Stimulated activated CD4-positive, alpha-beta T cell treated with anti-CD3 and anti-CD28 coated beads, Interleukin-1b, Interleukin-23, amount 100 ng/mL, for 24 hours (primary cell): ENCODE results near the gene SOX18.

ENCODE experiments used
- DNase-seq, 4 experiments: peaks; one replicate each; pipeline ENCODE4 v3.0.0-alpha.2; 2020; ENCODE audit warnings: low read depth in 4 of 4, low spot score in 1 of 4

SOX18 gene

GRCh38 chr20:64080813-64081623, 31.6 kb upstream of the SOX18 start:
- DNase-seq = no peak

- no peak for DNase-seq
Measured at GRCh38 chr20:64080013-64080812, 30.8 kb upstream of the SOX18 start, which contains the start of gene OPRL1. TSS of gene OPRL1 (plus strand) at chr20:64080082. CDS start at chr20:64092721, 12,639 bp downstream.

GRCh38 chr20:64079273-64080012, 30.0 kb upstream of the SOX18 start, which contains the start of gene RGS19:
TSS of gene RGS19 (minus strand) at chr20:64079518. CDS start at chr20:64076886, 2,632 bp downstream.
- DNase-seq = peak in 2 of 4 experiments; percentile 51 to 70

GRCh38 chr20:64078934-64079272, 29.5 kb upstream of the SOX18 start:
- DNase-seq = no peak

- no peak for DNase-seq
Measured at GRCh38 chr20:64077876-64078551, 28.6 kb upstream of the SOX18 start.

GRCh38 chr20:64077541-64077875, 28.1 kb upstream of the SOX18 start:
- DNase-seq = no peak

- DNase-seq = no peak
Measured at GRCh38 chr20:64077094-64077493, 27.7 kb upstream of the SOX18 start.

GRCh38 chr20:64076061-64076997, 26.9 kb upstream of the SOX18 start:
- DNase-seq = no peak

- no peak for DNase-seq
Measured at GRCh38 chr20:64075556-64075955, 26.1 kb upstream of the SOX18 start.

- DNase-seq = no peak
Measured at GRCh38 chr20:64074963-64075362, 25.5 kb upstream of the SOX18 start.

GRCh38 chr20:64074184-64074789, 24.8 kb upstream of the SOX18 start:
- DNase-seq = no peak

- no peak for DNase-seq
Measured at GRCh38 chr20:64073476-64074183, 24.2 kb upstream of the SOX18 start.

- DNase-seq = no peak
Measured at GRCh38 chr20:64072498-64073063, 23.1 kb upstream of the SOX18 start.

- DNase-seq = no peak
Measured at GRCh38 chr20:64071341-64072332, 22.2 kb upstream of the SOX18 start.

- DNase-seq = no peak
Measured at GRCh38 chr20:64070244-64070993, 21.0 kb upstream of the SOX18 start.

- DNase-seq = no peak
Measured at GRCh38 chr20:64069614-64070243, 20.3 kb upstream of the SOX18 start.
